Measurements from ENCODE around the gene CFAP46.

DNA sequence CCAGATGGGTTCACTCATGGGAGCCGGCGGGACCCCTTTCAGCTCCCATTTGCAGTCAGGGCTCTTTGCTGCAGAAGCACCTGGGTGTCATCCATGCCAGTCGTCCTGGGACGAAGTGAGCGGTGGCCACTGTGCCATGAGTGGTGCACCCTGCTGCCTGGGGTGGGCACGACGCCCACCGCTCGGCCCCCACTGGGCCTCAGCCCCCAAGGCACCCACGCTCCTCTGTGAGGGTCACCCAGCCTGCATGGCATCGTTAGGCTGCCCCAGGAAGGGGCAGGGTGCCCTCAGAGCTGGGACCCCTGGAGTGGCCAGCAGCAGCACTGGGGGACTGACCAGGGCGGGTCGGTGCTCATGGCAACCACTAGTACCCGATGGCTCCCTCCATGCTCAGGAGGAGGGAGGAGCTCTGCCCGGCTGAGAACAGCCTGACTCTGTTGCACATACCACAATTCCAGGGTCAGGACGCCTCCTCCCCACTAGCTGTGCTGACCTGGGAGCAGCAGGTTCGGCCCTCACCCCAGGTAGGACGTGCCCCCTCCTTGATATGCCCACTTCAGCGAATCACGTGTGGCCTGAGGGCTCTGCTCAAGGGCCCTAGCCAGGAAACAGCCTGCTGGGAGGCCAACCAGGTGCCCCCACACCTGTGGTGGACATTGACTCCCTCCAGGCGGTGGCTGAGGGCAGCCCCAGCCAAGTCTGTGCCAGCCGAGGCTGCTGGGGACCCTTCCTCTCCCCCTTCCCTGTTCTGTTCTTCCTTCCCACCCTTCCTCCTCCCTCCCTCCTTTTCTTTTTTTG is 28.5 kb upstream of the CFAP46 start:
- TF ChIP-seq, protein P1, sequence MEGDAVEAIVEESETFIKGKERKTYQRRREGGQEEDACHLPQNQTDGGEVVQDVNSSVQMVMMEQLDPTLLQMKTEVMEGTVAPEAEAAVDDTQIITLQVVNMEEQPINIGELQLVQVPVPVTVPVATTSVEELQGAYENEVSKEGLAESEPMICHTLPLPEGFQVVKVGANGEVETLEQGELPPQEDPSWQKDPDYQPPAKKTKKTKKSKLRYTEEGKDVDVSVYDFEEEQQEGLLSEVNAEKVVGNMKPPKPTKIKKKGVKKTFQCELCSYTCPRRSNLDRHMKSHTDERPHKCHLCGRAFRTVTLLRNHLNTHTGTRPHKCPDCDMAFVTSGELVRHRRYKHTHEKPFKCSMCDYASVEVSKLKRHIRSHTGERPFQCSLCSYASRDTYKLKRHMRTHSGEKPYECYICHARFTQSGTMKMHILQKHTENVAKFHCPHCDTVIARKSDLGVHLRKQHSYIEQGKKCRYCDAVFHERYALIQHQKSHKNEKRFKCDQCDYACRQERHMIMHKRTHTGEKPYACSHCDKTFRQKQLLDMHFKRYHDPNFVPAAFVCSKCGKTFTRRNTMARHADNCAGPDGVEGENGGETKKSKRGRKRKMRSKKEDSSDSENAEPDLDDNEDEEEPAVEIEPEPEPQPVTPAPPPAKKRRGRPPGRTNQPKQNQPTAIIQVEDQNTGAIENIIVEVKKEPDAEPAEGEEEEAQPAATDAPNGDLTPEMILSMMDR (IDR thresholded peaks at IDR 0.05; ENCODE audit: low read depth, low read length, missing input control), result no peak
- TF ChIP-seq, protein P2, sequence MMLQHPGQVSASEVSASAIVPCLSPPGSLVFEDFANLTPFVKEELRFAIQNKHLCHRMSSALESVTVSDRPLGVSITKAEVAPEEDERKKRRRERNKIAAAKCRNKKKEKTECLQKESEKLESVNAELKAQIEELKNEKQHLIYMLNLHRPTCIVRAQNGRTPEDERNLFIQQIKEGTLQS (IDR thresholded peaks at IDR 0.05), result no peak
- TF ChIP-seq HNF4G (IDR thresholded peaks at IDR 0.05), result no peak
- TF ChIP-seq, protein P3, sequence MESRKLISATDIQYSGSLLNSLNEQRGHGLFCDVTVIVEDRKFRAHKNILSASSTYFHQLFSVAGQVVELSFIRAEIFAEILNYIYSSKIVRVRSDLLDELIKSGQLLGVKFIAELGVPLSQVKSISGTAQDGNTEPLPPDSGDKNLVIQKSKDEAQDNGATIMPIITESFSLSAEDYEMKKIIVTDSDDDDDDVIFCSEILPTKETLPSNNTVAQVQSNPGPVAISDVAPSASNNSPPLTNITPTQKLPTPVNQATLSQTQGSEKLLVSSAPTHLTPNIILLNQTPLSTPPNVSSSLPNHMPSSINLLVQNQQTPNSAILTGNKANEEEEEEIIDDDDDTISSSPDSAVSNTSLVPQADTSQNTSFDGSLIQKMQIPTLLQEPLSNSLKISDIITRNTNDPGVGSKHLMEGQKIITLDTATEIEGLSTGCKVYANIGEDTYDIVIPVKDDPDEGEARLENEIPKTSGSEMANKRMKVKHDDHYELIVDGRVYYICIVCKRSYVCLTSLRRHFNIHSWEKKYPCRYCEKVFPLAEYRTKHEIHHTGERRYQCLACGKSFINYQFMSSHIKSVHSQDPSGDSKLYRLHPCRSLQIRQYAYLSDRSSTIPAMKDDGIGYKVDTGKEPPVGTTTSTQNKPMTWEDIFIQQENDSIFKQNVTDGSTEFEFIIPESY (IDR thresholded peaks at IDR 0.05), result no peak
- no peak for TF ChIP-seq RAD21 (IDR thresholded peaks at IDR 0.05)
- no peak for TF ChIP-seq EGR1 (IDR thresholded peaks at IDR 0.05; ENCODE audit: low read depth in 2 of 2)

Data from liver (tissue), 3 donors.